ENCODE results near the gene SEC24C.

- TF ChIP-seq CTCF (conservative IDR thresholded peaks at IDR 0.05), result no peak
- TF ChIP-seq ZFX (IDR thresholded peaks at IDR 0.05), result no peak
These were observed 37.3 kb downstream of the SEC24C start for GRCh38 chr10:73781548-73781878.

Measured in C4-2B (cell line).